Non-pigmented ciliary epithelial cell (primary cell): ENCODE results near the gene ANGEL2.
"Not testable (repeated sequence)": the region's sequence is repeated elsewhere in the genome, so short reads cannot be mapped to it uniquely, and the experiment has no call there.

ENCODE experiments used
- DNase-seq: peaks from one replicate; pipeline ENCODE4 v3.0.0-alpha.2; 2010; ENCODE audit warnings: low read depth

The ANGEL2 gene

DNA sequence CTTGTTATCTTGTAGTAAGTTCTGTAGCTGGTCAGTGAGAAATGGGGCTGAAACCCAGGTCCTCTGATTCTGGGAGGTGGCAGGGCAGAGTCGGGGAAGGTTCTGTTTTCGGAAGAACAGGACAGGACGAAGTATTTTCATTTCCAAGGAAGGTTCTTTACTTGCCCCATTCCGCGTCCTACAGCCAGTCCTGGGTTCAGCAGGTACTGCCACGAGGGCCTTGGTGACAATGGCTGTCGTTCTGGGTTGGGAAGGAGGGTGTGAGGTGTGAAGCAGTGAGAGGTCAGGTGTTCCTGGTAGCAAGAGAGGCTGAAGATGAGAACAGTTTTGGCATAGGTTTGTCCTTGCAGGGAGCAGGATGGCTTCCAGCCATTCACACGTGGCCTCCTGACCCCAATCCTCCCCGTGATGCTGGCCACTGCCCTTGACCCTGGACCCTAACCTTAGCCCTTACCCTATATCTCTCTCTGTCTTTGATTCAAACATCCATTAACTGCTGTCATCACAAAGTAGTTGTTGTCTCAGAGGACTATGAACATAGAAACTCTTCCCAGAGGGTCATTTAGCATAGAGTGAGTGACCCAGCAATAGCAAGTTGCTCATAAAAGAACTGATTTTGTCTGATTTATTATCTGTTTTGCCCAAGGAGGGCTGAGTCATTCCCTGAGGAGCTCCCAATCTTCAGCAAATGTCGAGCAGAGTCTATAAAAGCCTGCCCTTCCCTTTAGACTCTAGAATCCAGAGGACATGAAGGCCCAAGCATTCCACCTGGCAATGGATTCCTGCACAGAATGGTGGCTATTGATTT, 40.4 kb downstream of the ANGEL2 start:
- DNase-seq = no peak

DNA sequence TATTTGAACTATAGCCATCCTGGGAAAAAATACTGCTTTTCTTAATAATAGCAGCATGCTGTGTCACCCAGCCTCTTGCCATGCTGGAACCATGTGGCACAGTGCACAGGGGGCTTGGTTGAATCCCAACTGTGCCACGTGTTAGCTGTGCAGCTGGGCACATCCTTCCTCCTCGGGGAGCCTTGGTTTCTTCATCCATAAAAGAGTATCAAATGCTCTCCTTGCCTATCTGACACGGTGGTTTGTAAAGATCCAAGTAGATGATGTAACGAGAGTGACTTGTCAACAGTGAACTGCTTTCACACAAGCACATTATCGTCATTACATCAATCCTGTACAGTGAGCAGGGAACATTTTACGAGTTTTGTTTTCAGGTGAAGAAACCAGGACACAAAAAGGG, 41.0 kb downstream of the ANGEL2 start:
- no peak for DNase-seq

DNA sequence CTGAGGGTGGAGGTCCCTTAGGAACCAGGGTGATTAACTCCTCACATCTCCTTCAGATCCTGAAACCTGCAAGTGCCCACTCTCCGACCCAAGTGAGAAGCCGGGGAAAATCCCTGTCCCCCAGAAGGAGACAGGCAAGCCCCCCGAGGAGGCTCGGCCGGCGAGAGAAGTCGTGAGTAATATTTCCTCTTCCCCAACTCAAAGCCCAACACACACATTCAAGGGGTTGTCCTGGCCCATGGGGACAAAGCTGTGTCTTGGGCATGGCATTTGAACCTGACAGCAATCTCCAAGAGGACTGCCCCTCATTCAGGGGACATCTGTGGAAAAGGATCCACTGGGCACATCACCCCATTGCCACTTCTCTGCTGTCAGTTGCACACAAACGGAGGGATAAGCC, 41.8 kb downstream of the ANGEL2 start:
- no peak for DNase-seq

DNA sequence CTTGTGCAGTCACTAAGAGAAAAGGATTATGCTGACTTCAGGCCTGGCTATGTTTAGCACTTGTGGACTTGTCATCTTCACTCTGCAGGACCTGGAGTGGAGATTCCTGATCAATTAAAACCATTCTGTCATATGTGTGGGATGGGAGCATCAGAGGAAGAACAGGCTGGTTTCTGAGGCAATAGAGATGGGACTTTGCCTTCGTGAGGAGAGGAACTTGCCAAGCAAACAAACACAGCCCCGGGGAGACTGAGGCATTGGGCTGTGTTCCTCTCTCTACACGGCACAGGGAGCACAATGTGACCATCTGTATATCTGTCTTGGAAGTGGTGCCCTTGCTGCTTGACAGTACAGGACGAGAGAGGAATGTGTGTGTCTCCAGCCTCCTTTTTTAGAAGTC, 42.2 kb downstream of the ANGEL2 start:
- no peak for DNase-seq

DNA sequence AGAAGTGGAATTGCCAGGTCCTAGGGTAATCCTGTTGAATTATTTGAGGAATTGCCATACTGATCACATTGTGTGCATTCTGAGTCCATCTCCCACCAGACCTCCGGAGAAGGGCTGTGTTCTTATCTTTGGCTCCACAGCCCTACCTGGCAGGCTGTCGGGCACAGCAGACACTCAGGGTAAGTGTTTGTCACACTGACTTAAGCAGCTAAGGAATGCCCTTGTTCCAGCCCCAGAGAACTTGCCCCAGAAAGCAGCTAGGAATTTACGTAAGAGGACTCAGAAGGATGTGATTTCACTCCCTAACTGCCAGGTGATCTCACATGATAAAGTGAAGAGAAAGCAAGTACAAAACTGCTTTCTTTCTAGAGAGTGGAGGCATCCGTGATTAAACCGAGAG, 44.4 kb downstream of the ANGEL2 start:
- no peak for DNase-seq

DNA sequence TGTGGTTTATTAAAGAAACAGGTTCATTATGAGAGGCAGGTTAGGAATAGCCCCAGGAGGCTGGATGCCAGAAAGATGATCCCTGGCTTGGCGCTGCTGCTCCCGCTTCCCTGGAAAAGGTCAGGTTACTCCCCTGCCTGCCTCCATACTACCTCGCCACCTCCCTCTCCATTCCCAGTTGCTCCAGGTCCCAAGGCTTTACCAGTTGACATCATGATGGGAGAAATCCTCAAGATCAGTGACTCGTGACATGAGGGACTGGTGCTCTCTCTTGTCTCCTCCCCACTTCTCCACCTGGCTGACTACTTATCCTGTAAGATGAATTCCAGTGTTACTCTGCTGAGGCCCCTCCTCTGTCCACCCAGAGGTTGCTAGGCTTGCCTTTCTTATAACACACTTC, 45.6 kb downstream of the ANGEL2 start:
- DNase-seq = no peak

DNA sequence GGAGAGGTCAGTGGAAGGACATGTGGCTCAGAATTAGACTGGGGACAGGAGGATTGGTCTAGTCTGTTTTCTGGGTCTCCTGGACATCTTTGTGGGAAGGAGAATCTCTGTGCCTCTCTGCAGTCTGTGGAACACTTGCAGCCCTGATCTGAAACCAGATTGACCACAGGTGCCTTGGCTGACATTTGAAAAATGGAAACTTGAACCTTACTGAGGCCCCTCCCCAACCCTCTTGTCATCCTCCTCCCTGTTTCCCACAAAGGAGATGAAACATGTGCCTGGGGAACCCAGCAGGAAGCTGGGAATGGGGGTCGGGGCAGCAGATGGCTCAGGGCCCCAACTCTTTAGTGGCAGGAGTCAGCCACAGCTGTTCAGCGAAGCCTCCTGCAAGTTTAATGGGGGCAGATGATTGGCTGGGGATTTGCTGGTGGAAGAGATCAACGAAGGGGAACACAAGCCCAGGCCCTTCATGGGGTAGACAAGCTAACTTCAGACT, 47.3 kb downstream of the ANGEL2 start:
- no peak for DNase-seq

DNA sequence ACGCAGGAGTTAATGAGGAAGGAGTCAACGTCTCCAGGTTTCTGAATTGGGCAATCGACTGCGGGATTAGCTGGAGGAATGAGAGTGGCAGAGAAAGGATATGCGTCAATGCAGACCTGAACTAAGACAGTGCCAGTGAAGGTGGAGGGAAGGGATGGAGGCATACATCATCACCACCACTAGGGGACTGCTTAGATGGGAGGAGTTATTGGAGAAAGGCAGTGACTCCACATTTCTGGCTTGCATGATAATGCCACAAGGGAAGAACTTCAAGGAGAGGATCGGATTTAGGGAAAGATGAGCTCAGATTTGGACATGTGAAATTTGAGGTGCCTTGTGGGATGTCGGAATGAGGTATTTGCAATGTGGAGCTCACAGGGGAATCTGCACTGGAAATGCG, 47.9 kb downstream of the ANGEL2 start:
- DNase-seq = no peak

DNA sequence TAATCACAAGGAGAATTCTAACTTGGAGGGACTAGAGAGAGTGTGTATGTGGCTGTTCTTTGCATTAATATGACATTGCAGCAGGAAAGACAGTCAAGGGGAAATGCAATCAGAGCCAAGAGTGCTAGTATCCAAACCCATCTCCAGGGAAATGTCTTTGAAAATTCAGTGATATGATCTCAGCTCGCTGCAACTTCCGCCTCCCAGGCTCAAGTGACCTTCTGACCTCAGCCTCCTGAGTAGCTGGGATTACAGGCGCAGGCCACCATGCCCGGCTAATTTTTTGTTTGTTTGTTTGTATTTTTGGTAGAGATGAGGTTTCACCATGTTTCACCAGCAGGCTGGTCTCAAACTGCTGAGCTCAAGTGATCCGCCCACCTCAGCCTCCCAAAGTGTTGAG, 49.1 kb downstream of the ANGEL2 start:
- DNase-seq = no peak

DNA sequence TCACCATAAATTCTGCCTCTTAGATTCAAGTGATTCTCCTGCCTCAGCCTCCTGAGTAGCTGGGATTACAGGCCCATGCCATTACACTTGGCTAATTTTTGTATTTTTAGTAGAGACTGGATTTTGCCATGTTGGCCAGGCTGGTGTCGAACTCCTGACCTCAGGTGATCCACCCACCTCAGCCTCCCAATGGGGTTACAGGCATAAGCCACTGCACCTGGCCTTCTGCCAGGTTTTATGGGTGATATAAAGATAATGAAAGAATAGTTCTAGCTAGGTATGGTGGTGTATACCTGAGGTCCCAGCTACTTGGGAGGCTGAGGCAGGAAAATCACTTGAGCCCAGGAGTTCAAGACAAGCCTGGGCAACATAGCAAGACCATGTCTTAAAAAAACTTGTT, 50.7 kb downstream of the ANGEL2 start:
- DNase-seq = not testable (repeated sequence)

DNA sequence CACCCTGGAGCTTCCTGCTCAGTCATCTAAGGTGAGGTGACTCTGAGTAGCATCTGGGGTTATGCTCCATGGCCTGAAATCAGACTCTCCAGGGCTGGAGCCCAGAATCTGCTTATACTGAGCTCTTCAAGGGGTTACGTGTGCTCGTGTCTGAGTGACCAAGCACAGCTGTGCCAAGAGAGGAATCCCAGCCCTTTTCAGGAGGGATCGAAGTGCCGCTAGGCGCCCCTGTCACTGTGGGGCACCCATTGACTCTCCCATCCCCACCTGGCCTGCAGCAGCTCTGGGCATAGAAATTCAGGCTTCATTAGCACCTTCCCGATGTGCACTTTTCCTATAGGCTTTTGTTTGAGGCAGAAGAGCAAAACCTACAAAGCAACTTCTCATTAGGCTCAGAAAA, 51.6 kb downstream of the ANGEL2 start:
- DNase-seq = no peak

DNA sequence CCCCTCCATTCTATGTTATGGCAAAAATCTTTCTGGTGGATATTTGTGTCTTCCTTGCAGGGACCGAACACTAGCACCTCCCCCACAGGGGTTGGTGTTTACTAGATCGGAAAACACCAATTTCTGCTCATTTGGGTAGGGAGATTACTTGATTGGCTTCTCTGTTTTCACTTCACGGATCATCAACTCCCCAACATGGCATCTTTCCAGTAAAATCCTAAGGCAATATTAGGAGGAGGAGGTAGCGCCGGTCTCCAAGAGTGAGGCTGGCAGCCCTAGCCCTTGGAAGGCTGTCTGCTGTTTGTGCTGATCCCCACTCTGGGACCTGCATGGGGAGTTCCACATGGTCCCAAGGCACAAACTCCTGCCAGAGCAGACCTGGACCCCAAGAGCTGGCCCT, 53.2 kb downstream of the ANGEL2 start:
- no peak for DNase-seq

DNA sequence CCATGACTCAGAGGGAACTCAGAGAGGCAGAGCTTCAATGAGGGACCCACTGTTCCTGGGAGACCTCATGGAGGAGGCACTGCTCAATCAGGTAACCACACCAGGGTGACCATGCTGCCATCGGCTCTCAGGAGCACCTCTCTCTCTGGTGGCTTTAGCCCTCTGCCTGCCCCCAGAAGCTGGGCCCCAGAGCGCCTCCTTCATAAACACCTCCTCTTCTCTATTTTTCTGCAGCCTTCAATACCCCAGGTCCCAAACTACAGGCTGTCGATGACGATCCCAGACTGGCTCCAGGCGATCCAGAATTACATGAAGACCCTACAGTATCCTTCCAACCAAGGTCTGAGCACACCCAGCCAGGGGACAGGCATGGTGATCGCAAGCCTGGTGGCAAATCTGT, 54.7 kb downstream of the ANGEL2 start:
- no peak for DNase-seq

DNA sequence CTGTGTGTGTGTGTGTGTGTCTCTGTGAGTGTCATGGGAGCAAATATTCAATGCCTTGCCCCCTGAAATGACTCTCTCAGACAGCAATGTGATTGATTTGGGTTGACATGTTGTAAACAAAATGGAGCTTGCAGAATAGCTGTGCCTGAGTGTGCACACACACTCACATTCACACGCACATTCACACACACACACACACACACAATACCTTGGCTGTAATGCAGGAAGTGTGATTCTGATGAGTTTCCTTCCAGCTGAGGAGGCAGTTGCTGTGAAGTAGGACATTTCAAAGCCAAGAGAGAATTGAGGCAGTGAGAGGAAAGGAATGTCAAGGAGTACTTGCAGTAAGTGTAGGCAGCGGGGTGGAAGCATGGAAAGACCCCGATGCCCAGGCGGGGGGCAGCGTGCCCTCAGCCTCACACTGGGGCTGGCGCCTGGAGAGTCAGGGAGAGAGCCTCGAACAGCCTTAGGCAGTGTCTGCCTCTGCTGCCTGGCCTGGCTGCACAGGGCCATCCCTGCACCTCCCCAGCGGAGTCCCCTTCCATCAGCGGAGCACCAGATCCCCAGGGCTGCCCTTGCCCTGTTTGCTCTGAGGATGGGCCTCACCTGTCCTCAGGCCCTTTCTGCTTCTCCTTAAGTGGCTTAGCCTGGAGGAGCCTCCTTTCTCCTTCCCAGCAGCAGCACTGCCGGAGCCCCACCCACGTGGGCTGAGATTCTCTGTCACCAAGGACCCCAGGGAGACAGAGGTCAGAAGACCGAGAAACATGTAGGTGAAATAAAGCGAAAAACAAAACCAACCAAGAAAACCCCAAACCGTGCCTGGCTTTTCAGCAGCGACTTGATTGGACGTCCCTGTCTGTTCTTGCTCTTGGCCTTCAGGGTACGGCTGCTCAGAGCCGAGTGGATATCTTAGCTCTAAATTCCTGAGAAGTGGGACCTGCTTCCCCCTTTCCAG, 56.1 kb downstream of the ANGEL2 start:
- DNase-seq = no peak

DNA sequence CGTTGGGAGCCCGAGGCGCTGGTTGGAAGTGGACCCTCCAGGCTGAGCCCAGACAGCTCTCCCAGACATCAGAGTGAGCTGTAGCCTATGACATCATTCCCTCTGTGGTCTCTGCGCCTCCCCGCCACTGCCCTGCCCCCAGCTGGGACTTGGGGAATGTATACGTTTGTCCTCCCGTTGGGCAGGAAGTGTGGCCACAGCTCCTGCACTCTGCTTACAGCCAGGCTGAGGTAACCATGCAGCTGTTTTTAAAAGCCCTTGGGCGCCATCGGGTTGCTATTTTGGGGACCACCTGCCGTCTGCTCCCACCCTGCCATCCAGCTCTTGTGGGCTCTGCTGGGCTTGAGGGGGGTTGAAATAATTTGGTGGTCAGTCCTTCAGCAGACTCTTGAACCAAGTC, 57.5 kb downstream of the ANGEL2 start:
- peak; percentile 60 for DNase-seq

DNA sequence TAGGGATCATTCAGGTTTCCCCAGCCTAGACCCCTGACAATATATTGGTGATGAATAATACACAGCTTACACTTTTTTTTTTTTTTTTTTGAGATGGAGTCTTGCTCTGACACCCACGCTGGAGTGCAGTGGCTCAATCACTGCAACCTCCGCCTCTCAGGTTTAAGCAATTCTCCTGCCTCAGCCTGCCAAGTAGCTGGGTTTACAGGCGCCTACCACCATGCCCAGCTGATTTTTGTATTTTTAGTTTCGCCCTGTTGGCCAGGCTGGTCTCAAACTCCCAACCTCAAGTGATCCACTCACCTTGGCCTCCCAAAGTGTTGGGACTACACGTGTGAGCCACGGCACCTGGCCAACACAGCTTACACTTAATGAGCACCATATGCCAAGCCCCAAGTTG, 58.1 kb downstream of the ANGEL2 start:
- DNase-seq = no peak

DNA sequence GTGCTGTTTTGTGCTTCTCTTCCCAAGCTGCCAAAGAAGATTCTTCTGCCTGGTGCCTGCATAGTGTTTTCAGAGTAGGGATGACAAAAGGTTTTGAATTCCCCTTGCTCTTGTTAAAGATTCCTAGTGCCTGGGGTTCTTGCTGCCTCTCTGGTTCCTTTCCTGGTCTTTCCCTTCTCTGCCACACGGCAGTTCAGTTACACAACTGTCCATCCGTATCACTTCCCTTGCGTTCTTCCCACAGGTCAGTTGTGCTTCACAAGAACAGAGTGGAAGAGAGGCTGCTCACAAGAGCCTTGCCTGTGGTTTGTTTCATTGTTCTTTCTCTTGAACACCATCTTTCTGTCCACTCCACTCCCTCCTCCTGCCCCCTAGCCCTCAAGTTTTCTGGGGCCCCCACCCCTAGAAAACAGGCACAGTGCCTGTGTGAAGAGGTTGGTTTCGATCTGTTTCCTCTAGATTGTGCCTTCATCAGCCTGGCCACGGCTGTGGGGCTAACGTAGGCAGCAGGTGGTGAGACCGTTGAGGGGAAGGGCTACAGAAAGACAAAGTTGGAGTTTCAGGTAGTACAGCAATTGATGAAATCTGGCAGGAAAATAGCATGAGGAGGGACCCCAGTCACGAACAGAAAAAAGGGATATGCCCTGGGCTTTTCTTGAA, 59.6 kb downstream of the ANGEL2 start:
- no peak for DNase-seq

DNA sequence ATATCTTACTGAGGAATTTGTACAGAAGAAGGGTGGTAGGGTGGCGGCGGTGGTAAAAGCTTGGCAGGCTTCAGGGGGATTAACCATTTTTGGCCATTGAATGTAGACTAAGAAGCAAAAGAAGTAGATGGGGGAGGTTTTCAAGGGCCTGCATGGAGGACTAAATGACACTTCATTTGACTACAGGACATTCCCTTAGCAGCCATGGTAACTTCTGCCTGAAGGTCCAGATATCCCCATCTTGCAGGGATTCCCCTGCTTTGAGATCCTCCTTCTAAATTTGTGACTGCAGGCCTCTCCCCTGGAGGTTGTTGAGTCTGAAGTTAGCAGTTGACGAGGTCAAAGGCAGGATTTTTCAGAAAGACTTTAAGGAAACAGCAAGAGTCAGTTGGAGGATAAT, 60.6 kb downstream of the ANGEL2 start:
- DNase-seq = no peak

DNA sequence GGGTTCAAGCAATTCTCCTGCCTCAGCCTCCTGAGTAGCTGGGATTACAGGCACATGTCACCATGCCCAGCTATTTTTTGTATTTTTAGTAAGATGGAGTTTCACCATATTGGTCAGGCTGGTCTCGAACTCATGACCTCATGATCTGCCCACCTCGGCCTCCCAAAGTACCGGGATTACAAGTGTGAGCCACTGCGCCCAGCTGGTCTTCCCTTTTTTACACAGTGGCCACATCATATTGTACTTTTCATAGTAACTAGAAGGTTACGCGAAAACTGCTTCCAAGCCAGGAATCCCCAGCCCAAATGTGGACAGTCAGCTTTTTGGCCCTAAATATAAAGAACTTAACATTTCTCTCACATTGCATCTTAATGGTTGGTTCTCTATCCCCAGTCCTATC, 61.2 kb downstream of the ANGEL2 start:
- DNase-seq = no peak

DNA sequence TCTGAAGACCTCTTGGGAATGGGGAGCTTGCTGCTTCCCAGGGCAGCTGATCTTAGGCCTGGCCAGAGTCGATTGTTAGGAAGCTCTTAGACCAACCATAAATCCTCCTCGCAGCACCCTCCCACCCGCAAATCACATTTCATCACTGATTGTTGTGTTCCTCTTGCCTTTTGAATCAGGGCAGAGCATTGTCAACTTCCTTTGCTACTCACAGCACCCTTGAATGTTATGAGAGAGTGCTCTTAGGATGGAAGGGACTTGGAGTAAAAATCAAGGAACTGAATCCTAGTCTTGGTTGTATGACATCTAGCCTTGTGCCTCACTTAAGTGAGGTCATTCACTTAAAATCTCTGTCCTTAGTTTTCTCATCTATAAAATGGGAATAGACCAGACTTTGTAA, 62.3 kb downstream of the ANGEL2 start:
- DNase-seq = no peak

DNA sequence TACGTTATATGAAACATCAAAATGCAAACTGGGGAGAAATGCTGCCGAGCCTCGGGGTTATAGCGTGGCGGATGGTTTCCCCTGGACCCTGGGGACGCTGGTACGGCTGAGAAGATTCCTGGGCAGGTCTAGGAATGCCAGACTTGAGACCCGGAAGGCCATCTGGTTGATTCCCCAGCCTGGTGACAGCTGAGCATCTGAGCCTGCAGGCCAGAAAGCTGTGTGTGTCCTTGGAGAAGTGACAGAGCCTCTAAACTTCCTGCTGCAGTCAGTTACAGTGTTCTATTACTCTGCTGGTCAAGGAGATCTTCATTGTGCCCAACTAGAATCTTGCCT, 63.1 kb downstream of the ANGEL2 start:
- DNase-seq = no peak

DNA sequence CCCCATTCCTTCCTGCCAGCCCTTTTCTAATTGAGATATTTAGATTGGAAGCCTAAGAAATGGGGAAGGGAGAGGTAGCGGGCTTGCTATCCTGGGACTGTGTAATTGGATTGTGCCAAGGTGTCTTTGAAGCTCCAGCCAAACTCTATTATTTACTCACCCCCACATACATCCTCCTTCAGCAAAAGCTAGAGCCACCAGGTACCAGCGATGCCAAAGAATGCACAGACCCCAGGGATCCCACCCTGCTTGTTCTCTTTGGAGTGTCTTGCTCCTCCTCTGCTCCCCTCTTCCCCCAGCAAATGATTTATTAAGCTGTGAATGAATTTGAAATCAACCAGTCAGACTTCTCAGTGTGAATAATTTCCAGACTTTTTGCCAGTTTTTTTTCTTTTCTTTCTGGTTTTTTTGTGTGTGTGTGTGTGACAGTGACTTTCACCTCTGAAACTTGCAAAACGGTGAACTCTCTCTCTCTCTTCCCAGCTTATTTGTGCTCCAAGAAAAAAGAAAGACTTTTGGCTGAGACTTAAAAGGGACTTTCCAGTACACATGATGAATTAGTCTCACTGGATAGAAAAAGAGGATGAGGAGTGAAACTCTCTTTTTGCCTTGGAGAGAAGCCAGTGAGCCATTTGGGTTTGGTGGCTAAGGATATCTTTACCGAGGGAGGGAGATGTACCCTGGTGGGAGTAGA, 63.6 kb downstream of the ANGEL2 start:
- no peak for DNase-seq
